Measurements from ENCODE around the gene USP4.

DNA sequence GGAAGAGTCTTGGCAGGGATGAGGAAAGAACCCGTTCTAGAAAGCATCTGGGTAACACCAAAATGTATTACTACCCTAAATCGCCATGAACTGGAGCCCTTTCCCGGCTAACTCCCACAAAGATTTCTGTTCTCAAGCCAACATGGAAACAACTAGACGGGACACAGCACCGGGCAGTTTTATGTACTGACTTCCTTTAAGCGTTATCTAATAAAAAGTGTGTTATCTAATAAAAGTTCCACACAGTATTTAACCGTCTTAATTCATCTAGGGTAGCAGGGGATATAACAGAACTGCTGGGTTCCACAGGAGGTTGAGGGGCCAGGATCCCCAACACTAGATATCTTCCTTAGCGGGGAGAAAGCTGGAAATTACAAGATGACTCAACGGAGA is 62.5 kb downstream of the USP4 start:
- TF ChIP-seq EZH2 (IDR thresholded peaks at IDR 0.05; ENCODE audit: insufficient read depth, low read length): no peak
- no peak for TF ChIP-seq CTCF (IDR thresholded peaks at IDR 0.05; ENCODE audit: insufficient read depth, low read depth, low read length)

Data from astrocyte (in vitro differentiated cells and primary cell).